OCI-LY1 (cell line): Measurements from ENCODE around the gene ZNF319.

Source experiments
- H2AFZ ChIP-seq: fragments of 200-600 bp; sonication (generic), shearing (Covaris generic); 2 replicates; pipeline ENCODE4 v1.6.0; 2014; ENCODE audit warnings: antibody characterized with exemption, mild to moderate bottlenecking, low read length
- H3F3A ChIP-seq: fragments of 200-600 bp; sonication (generic), shearing (Covaris generic); 2 replicates; pipeline ENCODE4 v1.6.0; 2014; ENCODE audit warnings: mild to moderate bottlenecking, antibody characterized with exemption, low read length, moderate library complexity; ENCODE audit not compliant: insufficient read depth
- H3K27ac ChIP-seq: fragments of 200-600 bp; sonication (generic); 2 replicates; pipeline ENCODE4 v1.5.1; 2014; ENCODE audit warnings: low read length, mixed run types, mild to moderate bottlenecking, low read depth; ENCODE audit not compliant: poor library complexity, severe bottlenecking
- H3K27me3 ChIP-seq: fragments of 200-600 bp; sonication (generic); 2 replicates; pipeline ENCODE4 v1.6.0; 2014; ENCODE audit warnings: antibody characterized with exemption, mild to moderate bottlenecking, low read length, moderate library complexity; ENCODE audit not compliant: insufficient read depth
- H3K36me3 ChIP-seq: fragments of 200-600 bp; sonication (generic); 2 replicates; pipeline ENCODE4 v1.6.1; 2014; ENCODE audit warnings: mild to moderate bottlenecking, antibody characterized with exemption, low read length, moderate library complexity, mixed read lengths; ENCODE audit not compliant: insufficient read depth
- H3K4me1 ChIP-seq: fragments of 200-600 bp; sonication (generic); 2 replicates; pipeline ENCODE4 v1.5.1; 2014; ENCODE audit warnings: mild to moderate bottlenecking, low read length, moderate library complexity; ENCODE audit not compliant: insufficient read depth, severe bottlenecking
- H3K4me2 ChIP-seq: fragments of 200-600 bp; sonication (generic), shearing (Covaris generic); 2 replicates; pipeline ENCODE4 v1.6.1; 2014; ENCODE audit warnings: low read length
- H3K4me3 ChIP-seq: fragments of 200-600 bp; sonication (generic); 2 replicates; pipeline ENCODE4 v1.5.1; 2014; ENCODE audit warnings: low read length, low read depth, mild to moderate bottlenecking, mixed read lengths; ENCODE audit not compliant: poor library complexity, severe bottlenecking
- H3K79me2 ChIP-seq: fragments of 200-600 bp; shearing (Covaris generic); 2 replicates; pipeline ENCODE4 v1.6.1; 2016; ENCODE audit warnings: mixed run types, low read length, mixed read lengths; ENCODE audit not compliant: insufficient read depth
- H3K9ac ChIP-seq: fragments of 200-600 bp; sonication (generic), shearing (Covaris generic); 2 replicates; pipeline ENCODE4 v1.6.1; 2014; ENCODE audit warnings: mild to moderate bottlenecking, low read length, mixed read lengths
- H3K9me2 ChIP-seq: fragments of 200-600 bp; sonication (generic), shearing (Covaris generic); 2 replicates; pipeline ENCODE4 v1.6.1; 2014; ENCODE audit warnings: low read depth, mild to moderate bottlenecking, low read length, mixed read lengths
- H3K9me3 ChIP-seq: fragments of 200-600 bp; shearing (Covaris generic); 2 replicates; pipeline ENCODE4 v1.6.1; 2014; ENCODE audit warnings: low read length, mixed read lengths
- H4K20me1 ChIP-seq: fragments of 200-600 bp; sonication (generic), shearing (Covaris generic); 2 replicates; pipeline ENCODE4 v1.6.0; 2016; ENCODE audit warnings: mild to moderate bottlenecking, low read length; ENCODE audit not compliant: insufficient read depth
- EZH2 ChIP-seq: fragments of 200-600 bp; sonication (generic), shearing (Covaris generic); IDR thresholded peaks from 2 replicates; pipeline ENCODE4 v1.8.0; 2017; ENCODE audit warnings: borderline replicate concordance, mixed run types, mild to moderate bottlenecking, antibody characterized with exemption, low read length, moderate library complexity, mixed read lengths
- TF ChIP-seq, protein P1 (sequence below): fragments of 200-600 bp; sonication (generic), shearing (Covaris generic); IDR thresholded peaks from 2 replicates; pipeline ENCODE4 v1.5.1; 2017; ENCODE audit warnings: mild to moderate bottlenecking, antibody characterized with exemption, low read length, moderate library complexity, mixed read lengths

Gene ZNF319

DNA sequence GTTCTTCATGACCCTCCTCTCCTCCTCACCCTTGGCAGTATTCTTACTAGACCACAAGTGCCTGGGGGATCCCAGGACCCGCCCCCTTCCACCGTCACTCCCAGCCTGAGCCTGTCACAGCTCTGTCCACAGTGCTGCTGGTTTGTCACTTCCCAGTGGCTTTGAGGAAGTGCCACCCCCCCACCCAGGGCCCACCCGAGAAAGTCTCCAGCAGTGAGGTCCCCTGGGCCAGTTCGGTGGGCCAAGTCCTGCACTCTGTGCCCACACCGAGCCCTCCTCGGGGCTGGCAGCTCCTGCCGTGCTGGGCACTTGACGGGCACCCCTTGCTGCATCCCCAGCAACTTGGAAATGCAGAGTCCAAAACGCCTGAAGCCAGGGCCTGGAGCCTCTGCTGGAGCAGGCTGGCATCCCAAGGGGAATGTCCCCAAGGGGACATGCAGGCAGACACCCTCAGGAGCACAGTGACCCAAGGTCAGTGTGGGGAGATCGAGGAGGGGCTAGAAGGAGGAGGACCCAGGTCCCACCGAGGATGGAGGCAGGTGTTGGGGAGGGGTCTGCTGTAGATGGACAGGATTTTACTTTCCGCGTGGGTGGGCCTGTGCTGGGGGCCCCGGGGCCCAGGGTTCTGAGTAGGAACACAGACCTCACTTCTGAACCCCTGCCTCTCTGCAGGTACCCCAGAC is 40.6 kb upstream of the ZNF319 start:
- H3K9ac ChIP-seq: no peak overlapping the region
- no peak overlapping the region for H3K4me3 ChIP-seq
- H3K27ac ChIP-seq: no peak overlapping the region
- H3F3A ChIP-seq: no peaks in the 10 kb centered on the region
- TF ChIP-seq, protein P1, sequence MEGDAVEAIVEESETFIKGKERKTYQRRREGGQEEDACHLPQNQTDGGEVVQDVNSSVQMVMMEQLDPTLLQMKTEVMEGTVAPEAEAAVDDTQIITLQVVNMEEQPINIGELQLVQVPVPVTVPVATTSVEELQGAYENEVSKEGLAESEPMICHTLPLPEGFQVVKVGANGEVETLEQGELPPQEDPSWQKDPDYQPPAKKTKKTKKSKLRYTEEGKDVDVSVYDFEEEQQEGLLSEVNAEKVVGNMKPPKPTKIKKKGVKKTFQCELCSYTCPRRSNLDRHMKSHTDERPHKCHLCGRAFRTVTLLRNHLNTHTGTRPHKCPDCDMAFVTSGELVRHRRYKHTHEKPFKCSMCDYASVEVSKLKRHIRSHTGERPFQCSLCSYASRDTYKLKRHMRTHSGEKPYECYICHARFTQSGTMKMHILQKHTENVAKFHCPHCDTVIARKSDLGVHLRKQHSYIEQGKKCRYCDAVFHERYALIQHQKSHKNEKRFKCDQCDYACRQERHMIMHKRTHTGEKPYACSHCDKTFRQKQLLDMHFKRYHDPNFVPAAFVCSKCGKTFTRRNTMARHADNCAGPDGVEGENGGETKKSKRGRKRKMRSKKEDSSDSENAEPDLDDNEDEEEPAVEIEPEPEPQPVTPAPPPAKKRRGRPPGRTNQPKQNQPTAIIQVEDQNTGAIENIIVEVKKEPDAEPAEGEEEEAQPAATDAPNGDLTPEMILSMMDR: no peak
- no peak for TF ChIP-seq EZH2
- no peaks in the 10 kb centered on the region for H4K20me1 ChIP-seq
- H3K9me2 ChIP-seq: no peaks in the 10 kb centered on the region
- no peaks in the 10 kb centered on the region for H3K4me1 ChIP-seq
- H3K9me3 ChIP-seq: no peaks in the 10 kb centered on the region
- no peak overlapping the region for H2AFZ ChIP-seq
- no peaks in the 10 kb centered on the region for H3K79me2 ChIP-seq
- H3K4me2 ChIP-seq: no peak overlapping the region
- no peaks in the 10 kb centered on the region for H3K27me3 ChIP-seq
- no peaks in the 10 kb centered on the region for H3K36me3 ChIP-seq

DNA sequence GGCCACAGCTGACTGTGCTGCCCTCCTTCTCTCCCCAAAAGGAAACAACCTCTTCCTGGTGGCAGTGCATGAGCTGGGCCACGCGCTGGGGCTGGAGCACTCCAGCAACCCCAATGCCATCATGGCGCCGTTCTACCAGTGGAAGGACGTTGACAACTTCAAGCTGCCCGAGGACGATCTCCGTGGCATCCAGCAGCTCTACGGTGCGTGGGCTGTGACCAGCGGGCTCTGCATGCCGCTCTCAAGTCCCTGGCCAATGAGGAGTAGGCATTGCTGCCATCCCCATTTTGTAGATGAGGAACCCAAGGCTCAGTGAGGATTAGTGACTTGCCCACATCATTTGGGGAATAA is 40.0 kb upstream of the ZNF319 start:
- H3K27me3 ChIP-seq: no peaks in the 10 kb centered on the region
- no peaks in the 10 kb centered on the region for H3K9me3 ChIP-seq
- no peak overlapping the region for H3K4me2 ChIP-seq
- H3K4me1 ChIP-seq: no peaks in the 10 kb centered on the region
- no peaks in the 10 kb centered on the region for H3F3A ChIP-seq
- TF ChIP-seq, protein P1: no peak
- TF ChIP-seq EZH2: no peak
- no peaks in the 10 kb centered on the region for H3K9me2 ChIP-seq
- H3K4me3 ChIP-seq: no peak overlapping the region
- H2AFZ ChIP-seq: no peak overlapping the region
- no peaks in the 10 kb centered on the region for H4K20me1 ChIP-seq
- no peak overlapping the region for H3K9ac ChIP-seq
- H3K27ac ChIP-seq: no peak overlapping the region
- no peaks in the 10 kb centered on the region for H3K36me3 ChIP-seq
- no peaks in the 10 kb centered on the region for H3K79me2 ChIP-seq

DNA sequence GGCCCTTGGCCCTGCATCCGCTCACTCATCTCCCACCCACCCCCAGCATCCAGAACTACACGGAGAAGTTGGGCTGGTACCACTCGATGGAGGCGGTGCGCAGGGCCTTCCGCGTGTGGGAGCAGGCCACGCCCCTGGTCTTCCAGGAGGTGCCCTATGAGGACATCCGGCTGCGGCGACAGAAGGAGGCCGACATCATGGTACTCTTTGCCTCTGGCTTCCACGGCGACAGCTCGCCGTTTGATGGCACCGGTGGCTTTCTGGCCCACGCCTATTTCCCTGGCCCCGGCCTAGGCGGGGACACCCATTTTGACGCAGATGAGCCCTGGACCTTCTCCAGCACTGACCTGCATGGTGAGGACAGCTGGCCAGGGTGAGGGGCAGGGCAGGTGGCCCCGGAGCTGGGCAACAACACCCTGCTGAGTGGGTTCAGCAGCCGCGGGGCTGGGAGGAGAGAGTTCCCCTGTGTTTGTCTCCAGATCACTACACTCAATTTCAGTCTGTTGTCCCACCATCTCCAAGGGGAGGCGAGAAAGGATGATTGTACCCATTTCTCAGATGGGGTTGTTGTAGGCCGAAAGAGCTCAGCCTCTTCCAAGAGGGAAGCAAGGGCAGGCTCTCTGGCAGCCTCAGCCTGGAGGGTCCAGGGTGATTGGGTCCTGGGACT is 39.5 kb upstream of the ZNF319 start:
- no peaks in the 10 kb centered on the region for H3K79me2 ChIP-seq
- no peaks in the 10 kb centered on the region for H3F3A ChIP-seq
- H3K27ac ChIP-seq: no peak overlapping the region
- H3K9ac ChIP-seq: no peak overlapping the region
- no peak for TF ChIP-seq EZH2
- TF ChIP-seq, protein P1: no peak
- no peaks in the 10 kb centered on the region for H3K9me3 ChIP-seq
- no peaks in the 10 kb centered on the region for H3K27me3 ChIP-seq
- no peak overlapping the region for H2AFZ ChIP-seq
- H3K4me1 ChIP-seq: no peaks in the 10 kb centered on the region
- H3K36me3 ChIP-seq: no peaks in the 10 kb centered on the region
- H3K4me2 ChIP-seq: no peak overlapping the region
- no peaks in the 10 kb centered on the region for H3K9me2 ChIP-seq
- H3K4me3 ChIP-seq: no peak overlapping the region
- no peaks in the 10 kb centered on the region for H4K20me1 ChIP-seq
